AG09319 (cell line): ENCODE measurements around the gene TRANK1.

Source experiments
- DNase-seq: peaks from one replicate; pipeline ENCODE4 v3.0.0-alpha.2; 2010; ENCODE audit warnings: low read depth; ENCODE audit errors: extremely low read depth
- TF ChIP-seq, protein P1 (sequence below): IDR thresholded peaks from 2 replicates; pipeline ENCODE4 v1.5.1; 2011; ENCODE audit warnings: low read depth, mild to moderate bottlenecking, inconsistent platforms, low read length, moderate library complexity

The TRANK1 gene

DNA sequence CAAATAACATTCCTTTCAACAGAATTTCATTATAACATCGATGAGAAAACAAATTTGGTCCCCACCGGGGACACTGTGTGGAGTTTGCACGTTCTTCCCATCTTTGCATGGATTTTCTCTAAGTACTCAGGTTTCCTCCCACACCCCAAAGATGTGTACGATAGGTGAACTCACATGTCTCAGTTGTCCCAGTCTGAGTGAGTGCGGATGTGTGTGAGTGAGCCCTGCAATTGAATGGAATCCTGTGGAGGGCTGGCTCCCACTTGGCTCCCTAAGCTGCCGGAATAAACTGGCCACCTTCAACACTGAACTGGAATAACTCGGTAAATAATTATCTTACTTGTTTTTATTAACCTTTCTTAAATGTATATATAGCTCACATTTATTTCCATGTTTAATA lies 77.0 kb downstream of the TRANK1 start:
- DNase-seq = no peak
- TF ChIP-seq, protein P1, sequence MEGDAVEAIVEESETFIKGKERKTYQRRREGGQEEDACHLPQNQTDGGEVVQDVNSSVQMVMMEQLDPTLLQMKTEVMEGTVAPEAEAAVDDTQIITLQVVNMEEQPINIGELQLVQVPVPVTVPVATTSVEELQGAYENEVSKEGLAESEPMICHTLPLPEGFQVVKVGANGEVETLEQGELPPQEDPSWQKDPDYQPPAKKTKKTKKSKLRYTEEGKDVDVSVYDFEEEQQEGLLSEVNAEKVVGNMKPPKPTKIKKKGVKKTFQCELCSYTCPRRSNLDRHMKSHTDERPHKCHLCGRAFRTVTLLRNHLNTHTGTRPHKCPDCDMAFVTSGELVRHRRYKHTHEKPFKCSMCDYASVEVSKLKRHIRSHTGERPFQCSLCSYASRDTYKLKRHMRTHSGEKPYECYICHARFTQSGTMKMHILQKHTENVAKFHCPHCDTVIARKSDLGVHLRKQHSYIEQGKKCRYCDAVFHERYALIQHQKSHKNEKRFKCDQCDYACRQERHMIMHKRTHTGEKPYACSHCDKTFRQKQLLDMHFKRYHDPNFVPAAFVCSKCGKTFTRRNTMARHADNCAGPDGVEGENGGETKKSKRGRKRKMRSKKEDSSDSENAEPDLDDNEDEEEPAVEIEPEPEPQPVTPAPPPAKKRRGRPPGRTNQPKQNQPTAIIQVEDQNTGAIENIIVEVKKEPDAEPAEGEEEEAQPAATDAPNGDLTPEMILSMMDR = no peak

- DNase-seq = no peak
Measured at GRCh38 chr3:36866368-36866767, 78.5 kb downstream of the TRANK1 start.

DNA sequence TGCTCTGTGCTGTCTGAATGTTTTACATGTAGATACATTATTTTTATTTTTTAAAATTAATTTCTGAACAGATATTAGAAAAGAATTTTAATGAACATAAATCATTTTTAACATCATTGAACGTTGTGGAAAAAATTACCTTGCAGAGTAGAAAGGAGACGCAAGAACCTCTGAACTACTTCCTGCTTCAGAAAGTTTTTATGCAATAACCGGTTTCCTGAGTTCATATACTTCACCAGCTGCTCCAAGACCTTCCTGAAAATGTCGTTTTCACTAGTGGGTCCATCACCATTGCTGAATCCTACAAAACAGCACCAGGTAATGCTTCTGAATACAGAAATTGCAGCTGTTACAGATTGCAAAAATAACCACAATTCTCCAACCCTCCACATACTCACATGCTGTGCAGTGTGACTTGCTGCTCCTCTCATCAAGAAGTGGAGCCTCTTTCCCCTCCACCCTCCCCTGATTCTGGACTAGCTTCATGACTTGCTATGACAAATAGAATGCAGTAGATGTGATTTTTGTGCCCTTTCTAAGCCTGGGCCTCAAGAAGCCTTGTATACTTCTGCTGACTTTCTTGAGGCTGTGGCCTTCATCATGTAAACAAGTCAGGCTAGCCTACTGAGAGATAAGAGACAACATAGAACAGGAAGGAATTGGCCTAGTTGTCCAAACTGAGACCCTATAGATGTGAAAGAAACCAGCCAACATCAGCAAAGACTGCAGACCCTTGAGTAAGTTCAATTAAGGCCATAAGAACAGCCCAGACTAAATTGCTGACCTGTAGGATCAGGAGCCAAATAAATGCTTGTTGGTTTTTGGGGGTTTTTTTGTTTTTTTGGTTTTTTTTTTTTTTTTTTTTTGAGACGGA lies 80.4 kb downstream of the TRANK1 start:
- no peak for DNase-seq
- TF ChIP-seq, protein P1 = no peak

More at GRCh38 chr3:36866368-36866767, 78.5 kb downstream of the TRANK1 start:
- TF ChIP-seq, protein P1 = no peak

DNA sequence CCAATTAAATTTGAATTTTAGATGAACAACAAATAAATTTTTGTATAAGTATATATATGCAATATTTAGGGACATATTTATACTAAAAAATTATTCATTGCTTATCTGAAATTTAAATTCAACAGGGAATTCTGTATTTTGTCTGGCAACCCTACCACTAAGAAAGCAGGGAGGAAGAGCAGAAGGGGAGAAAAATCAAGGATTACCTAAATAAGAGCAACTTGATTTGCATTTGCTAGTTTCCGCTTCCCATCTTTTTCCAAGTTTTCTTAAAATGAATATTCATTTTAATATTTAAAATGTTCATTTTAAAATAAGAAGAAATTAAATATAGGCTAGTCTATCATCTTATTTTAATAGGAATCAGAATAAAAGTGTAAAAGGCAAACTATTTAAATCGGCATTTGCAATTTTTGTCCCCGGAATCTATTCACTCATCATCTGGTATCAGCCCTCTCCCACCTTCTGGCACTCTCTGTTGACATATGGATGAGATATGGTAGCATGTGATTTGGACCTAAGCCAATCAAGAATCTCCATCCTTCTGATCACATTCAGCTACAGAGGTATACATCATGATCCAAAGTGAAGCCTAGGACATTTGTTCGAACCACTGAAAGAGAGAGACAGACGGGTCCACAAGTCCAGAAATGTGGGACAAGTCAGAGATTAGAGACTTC lies 82.6 kb downstream of the TRANK1 start:
- TF ChIP-seq, protein P1 = no peak
- no peak for DNase-seq

DNA sequence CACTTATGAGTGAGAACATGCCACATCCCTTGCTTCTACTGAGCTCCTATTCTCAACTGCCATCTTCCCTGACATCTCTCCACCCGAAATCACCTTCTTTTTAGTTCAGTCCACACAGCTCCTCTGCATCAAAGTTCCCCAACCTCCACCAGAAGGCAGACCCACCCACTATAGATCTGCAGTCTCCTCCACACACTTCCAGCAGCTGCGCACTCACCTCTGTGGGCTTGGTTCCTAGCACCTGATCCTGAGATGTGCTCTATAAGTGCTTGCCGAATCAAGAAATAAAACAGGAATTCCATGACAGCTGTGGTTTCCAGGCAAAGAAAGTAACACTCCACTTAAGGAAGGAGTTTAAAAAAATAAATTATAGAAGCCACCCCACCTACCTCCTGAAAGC lies 85.4 kb downstream of the TRANK1 start:
- no peak for DNase-seq
- TF ChIP-seq, protein P1 = no peak

DNA sequence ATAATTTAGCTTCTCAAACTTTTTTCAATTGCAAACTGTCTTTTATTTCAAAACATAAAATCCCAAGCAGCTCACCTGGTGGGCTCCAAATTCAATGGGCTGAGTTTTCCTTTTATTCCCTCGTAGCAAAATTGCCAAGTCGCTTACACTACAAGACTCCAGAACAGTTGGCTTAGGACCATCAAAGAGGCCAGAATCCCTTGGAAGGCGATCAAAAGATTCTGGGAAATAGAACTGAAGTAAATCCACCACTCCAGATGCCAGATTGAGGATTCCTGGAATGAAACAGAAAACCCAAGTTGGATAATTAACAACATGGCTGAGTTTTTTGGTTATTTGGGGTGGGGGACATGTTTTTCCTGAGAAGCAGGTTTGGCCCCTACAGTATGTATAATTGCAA lies 92.8 kb downstream of the TRANK1 start:
- no peak for DNase-seq
- TF ChIP-seq, protein P1 = no peak

DNA sequence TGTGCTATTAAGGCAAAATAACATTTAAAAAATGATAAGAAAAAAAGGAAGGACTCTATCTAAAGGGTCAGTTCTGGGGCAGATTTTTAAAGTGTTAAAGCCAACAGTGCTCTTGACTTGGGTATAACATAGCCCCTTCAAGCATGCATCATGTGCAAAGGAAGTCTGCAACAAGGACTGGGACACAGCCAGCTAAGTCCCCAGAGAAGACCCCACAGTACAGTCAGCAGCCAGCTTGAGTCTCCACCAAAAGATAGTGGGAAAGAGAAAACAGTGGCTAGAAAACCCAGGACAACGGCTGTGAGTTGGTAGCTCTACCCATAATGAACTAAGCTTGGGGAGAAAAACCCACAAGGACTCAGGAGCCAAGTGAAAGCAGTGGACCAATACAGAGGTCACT lies 94.1 kb downstream of the TRANK1 start:
- DNase-seq = no peak
- TF ChIP-seq, protein P1 = no peak
